ENCODE results near the gene FAM32A.

Gene FAM32A

DNA sequence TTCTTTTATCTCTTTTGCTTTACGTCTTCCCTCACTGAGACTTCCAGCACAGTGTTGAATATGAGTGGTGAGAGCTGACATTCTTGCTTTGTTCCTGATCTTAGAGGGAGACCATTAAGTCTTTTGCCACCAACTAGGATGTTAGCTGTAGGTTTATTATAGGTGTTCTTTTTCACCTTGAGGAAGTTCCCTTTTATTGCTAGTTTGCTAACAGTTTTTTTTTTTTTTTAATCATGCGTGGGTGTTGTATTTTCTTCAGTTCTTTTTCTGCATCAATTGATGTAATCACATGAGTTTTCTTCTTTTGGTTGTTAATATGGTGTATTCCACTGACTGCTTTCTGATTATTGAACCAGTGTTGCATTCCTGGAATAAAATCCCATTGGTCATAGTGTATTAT lies 33.6 kb downstream of the FAM32A start:
- TF ChIP-seq, protein P1, sequence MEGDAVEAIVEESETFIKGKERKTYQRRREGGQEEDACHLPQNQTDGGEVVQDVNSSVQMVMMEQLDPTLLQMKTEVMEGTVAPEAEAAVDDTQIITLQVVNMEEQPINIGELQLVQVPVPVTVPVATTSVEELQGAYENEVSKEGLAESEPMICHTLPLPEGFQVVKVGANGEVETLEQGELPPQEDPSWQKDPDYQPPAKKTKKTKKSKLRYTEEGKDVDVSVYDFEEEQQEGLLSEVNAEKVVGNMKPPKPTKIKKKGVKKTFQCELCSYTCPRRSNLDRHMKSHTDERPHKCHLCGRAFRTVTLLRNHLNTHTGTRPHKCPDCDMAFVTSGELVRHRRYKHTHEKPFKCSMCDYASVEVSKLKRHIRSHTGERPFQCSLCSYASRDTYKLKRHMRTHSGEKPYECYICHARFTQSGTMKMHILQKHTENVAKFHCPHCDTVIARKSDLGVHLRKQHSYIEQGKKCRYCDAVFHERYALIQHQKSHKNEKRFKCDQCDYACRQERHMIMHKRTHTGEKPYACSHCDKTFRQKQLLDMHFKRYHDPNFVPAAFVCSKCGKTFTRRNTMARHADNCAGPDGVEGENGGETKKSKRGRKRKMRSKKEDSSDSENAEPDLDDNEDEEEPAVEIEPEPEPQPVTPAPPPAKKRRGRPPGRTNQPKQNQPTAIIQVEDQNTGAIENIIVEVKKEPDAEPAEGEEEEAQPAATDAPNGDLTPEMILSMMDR (IDR thresholded peaks at IDR 0.05): no peak
- TF ChIP-seq ZFX (IDR thresholded peaks at IDR 0.05; ENCODE audit: borderline replicate concordance): no peak
- H3K27ac ChIP-seq: no peak overlapping the region

DNA sequence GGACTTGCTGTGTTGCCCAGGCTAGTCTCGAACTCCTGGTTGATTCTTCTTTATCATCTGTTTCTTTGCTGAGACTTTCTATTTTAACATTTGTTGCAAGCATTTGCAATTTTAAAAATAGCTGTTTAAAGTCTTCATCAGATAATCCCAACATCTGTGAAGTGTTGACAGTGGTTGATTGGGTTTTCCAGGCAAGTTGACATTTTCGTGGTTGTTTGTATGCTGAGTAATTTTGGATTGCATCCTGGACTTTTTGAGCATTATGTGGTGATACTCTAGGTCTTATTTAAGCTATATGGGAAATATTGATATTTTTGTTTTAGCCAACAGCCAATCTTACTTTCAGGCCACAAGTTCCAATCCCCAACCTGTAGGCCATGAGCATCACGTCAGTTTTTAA lies 37.6 kb downstream of the FAM32A start:
- H3K27ac ChIP-seq: no peak overlapping the region
- TF ChIP-seq, protein P1 (IDR thresholded peaks at IDR 0.05): no peak
- no peak for TF ChIP-seq ZFX (IDR thresholded peaks at IDR 0.05; ENCODE audit: borderline replicate concordance)

DNA sequence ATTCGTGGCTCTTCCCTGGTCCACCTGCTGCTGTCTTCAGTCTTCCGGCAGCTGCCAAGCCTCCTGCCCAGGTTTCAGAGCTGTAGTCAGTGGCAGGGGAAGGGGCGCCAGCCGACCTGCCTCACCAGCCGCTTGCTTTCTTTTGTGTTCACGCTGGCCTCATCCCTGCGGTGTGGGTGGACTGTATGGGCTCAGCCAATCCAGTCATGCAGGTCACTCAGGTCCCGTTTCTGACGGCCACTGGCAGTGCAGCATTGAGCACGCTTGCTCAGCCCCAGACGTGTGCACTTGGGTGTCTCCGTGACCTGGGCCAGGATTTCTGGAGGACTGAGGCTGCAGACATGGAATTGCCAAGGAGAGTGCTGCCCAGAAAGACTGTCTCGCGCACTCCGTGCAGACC lies 38.5 kb downstream of the FAM32A start:
- no peak for TF ChIP-seq ZFX (IDR thresholded peaks at IDR 0.05; ENCODE audit: borderline replicate concordance)
- TF ChIP-seq, protein P1 (IDR thresholded peaks at IDR 0.05): no peak
- no peak overlapping the region for H3K27ac ChIP-seq

DNA sequence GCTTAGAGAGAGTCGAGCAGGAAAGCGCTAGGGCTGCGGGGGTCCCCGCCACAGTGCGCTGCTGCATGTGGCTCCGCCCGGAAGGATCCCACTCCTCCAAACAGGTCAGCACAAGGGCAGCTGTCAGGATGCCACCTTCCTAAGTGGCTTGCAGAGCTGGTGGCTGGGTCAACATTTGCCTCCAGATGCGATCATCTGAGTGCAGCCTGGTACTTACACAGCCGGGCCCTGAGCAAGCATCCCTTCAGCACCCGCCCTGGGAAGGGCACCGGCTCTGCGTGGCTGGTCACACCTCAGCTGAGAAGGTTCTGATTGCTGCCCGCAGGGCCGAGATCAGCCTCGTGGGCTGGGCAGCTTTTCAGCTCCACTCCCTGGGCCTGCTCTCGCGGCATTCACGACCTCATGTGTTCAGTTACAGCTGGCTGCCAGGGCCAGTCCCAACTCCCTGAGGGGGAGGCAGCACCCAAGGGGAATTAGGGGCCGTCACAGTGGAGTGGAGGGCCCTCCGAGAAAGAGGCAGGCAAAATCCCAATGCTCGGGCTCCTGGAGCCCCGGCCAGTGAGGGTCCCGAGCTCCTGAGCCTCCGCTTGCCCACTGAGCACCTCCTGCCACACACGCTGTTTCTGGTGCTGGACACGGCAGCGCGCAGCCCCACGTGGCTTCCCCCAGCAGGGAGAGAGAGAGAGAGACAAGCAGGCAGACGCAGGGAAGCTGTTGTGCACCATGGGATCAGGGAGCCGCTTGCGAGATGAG lies 39.3 kb downstream of the FAM32A start:
- TF ChIP-seq, protein P1 (IDR thresholded peaks at IDR 0.05): no peak
- no peak for TF ChIP-seq ZFX (IDR thresholded peaks at IDR 0.05; ENCODE audit: borderline replicate concordance)
- H3K27ac ChIP-seq: no peak overlapping the region

DNA sequence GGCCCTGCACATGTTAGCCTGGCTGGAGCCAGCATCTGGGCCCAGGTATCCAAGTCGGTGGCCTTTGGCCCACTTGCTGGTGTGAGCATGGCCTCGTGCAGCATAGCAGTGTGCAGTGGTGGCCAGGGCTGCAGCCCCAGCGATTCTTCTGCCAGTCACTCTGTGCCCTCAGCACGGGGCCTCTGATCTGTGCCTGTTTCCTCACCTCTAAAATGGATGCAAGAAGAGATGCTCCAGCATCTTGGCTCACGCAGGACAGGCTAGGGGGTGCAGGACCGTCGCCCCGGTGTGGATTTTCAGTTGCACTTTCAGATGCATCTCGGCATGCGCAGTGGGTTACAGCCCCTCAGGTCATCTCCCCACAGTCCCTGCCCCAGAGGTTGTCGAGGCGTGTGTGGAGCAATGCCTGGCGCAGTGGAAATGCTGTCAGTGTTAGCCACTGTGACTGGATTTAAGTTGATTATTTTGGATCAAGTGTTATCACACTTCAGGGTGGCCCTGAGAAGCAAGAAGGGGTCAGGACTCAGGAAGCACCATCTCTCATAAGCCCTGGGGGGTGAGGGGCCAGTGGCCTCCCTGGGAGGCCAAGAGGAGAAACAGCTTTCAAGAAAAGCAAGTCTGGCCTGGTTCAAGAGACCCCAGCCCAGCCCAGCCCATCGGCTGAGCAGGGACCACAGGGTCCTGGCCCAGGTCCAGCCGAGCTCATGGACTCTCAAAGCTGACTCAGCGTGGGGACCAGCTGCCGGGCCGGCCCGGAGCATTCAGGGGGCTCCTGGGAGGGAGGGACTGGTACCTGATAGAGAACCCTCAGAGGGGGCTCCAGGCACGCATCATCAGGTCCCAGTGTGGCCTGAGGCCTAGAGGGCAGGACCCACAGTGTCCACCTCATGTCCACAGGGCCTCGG lies 40.3 kb downstream of the FAM32A start:
- no peak overlapping the region for H3K27ac ChIP-seq
- TF ChIP-seq, protein P1 (IDR thresholded peaks at IDR 0.05): no peak
- TF ChIP-seq ZFX (IDR thresholded peaks at IDR 0.05; ENCODE audit: borderline replicate concordance): no peak

DNA sequence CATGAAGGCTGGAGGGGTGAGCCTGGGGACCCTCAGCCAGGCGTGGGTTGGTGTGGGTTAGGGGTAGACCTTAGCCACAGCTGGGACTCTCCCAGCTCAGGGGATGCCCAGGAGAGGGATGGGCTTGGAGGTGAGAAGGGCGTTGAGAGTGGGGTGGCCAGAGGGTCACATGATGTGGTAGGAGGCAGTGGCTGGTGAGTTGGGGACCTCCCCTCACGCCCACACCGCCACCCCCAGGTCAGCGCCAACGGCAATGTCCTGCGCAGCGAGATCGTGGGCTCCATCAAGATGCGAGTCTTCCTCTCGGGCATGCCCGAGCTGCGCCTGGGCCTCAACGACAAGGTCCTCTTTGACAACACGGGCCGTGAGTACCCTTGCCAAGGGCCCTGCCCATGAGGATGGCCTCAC lies 41.0 kb downstream of the FAM32A start:
- H3K27ac ChIP-seq: no peak overlapping the region
- TF ChIP-seq ZFX (IDR thresholded peaks at IDR 0.05; ENCODE audit: borderline replicate concordance): no peak
- TF ChIP-seq, protein P1 (IDR thresholded peaks at IDR 0.05): no peak

All from 22Rv1 (cell line).